GM12875 (cell line): ENCODE measurements around the gene CRISP1.
"Not testable (repeated sequence)": the region's sequence is repeated elsewhere in the genome, so short reads cannot be mapped to it uniquely, and the experiment has no call there.

Source experiments
- H3K4me3 ChIP-seq: one replicate; pipeline ENCODE4 v1.5.1; 2011; ENCODE audit warnings: low read depth, low read length, control low read depth
- CTCF ChIP-seq: IDR thresholded peaks from 2 replicates; pipeline ENCODE4 v1.5.1; 2011; ENCODE audit warnings: low read depth, mild to moderate bottlenecking, control low read depth, inconsistent platforms, low read length, moderate library complexity, borderline replicate concordance; ENCODE audit not compliant: insufficient read depth

The CRISP1 gene

GRCh38 chr6:49905296-49905695, 39.0 kb upstream of the CRISP1 start:
- no peak for TF ChIP-seq CTCF

GRCh38 chr6:49902856-49903255, 36.5 kb upstream of the CRISP1 start:
- H3K4me3 ChIP-seq: no peak overlapping the region
- no peak for TF ChIP-seq CTCF

More at GRCh38 chr6:49905296-49905695, 39.0 kb upstream of the CRISP1 start:
- H3K4me3 ChIP-seq: no peak overlapping the region

- no peak for TF ChIP-seq CTCF
- H3K4me3 ChIP-seq: no peak overlapping the region
Observed at GRCh38 chr6:49898904-49899566, 32.7 kb upstream of the CRISP1 start.

GRCh38 chr6:49895553-49895952, 29.2 kb upstream of the CRISP1 start:
- H3K4me3 ChIP-seq: not testable (repeated sequence)

- TF ChIP-seq CTCF: no peak
- H3K4me3 ChIP-seq: no peak overlapping the region
Observed at GRCh38 chr6:49892280-49892679, 25.9 kb upstream of the CRISP1 start.

- TF ChIP-seq CTCF: no peak
Observed at GRCh38 chr6:49890988-49891387, 24.7 kb upstream of the CRISP1 start.

GRCh38 chr6:49888742-49889431, 22.6 kb upstream of the CRISP1 start:
- TF ChIP-seq CTCF: no peak

More at GRCh38 chr6:49890988-49891387, 24.7 kb upstream of the CRISP1 start:
- no peak overlapping the region for H3K4me3 ChIP-seq

More at GRCh38 chr6:49888742-49889431, 22.6 kb upstream of the CRISP1 start:
- no peak overlapping the region for H3K4me3 ChIP-seq
